Uterus (tissue), 4 donors: ENCODE measurements around the gene CEP112. TPM values are rescaled to one million over a fixed set of nuclear protein-coding genes. Genes with fewer than 3 reads are reported as not detected.

Experiments used
- DNase-seq, 2 donors: peaks; one replicate each; pipeline ENCODE4 v3.0.0-alpha.2; 2019 to 2020
- H3K27ac ChIP-seq, 2 donors: fragments of 200-600 bp; sonication (generic); 1 replicate in 1 of 2; 2 replicates in 1 of 2; pipeline ENCODE4 v1.5.1; 2016 to 2018
- H3K27me3 ChIP-seq, 2 donors: fragments of 200-600 bp; sonication (generic); one replicate each; pipeline ENCODE4 v1.5.1; 2018 to 2019; ENCODE audit warnings: control low read depth in 1 of 2
- H3K36me3 ChIP-seq, 2 donors: fragments of 200-600 bp; sonication (generic); one replicate each; pipeline ENCODE4 v1.5.1; 2019; ENCODE audit warnings: control low read depth in 1 of 2
- H3K4me1 ChIP-seq, 2 donors: fragments of 200-600 bp; sonication (generic); one replicate each; pipeline ENCODE4 v1.5.1; 2018 to 2019; ENCODE audit warnings: control low read depth in 1 of 2
- H3K4me3 ChIP-seq, 2 donors: fragments of 200-600 bp; sonication (generic); 1 replicate in 1 of 2; 2 replicates in 1 of 2; pipeline ENCODE4 v1.5.1; 2018 to 2019; ENCODE audit warnings: mild to moderate bottlenecking in 1 of 2
- H3K9me3 ChIP-seq, 2 donors: fragments of 200-600 bp; sonication (generic); one replicate each; pipeline ENCODE4 v1.5.1; 2019; ENCODE audit warnings: control low read depth in 1 of 2
- POLR2A ChIP-seq, 2 donors: fragments of 450-650 bp; IDR thresholded peaks; one replicate each; pipeline ENCODE4 v1.6.1; 2016; ENCODE audit warnings: antibody characterized with exemption in 2 of 2, mild to moderate bottlenecking in 1 of 2, moderate library complexity in 1 of 2
- intact Hi-C: fragments of 100-400 bp; cut with DNase I; formaldehyde crosslinking; loops from one replicate; pipeline ENCODE4 v1.15.1; 2023; ENCODE audit warnings: low total_unique reads
- total RNA-seq, 4 donors: library from RNA; depleted of rRNA in 3 of 4; stranded (reverse); fragments of >200 nt in 3 of 4; gene quantifications; one replicate each; pipeline versions ENCODE4 v1.1.0 to v1.2.4, GENCODE V29; 2014 to 2023
- TF ChIP-seq, protein P1 (sequence below), 4 experiments: fragments of 200-600 bp in 2 of 4; fragments of 450-650 bp in 2 of 4; sonication (generic) in 2 of 4; IDR thresholded peaks; one replicate each; pipeline ENCODE4 v1.5.1; 2016 to 2019; ENCODE audit warnings: antibody characterized with exemption in 4 of 4, mild to moderate bottlenecking in 2 of 4, moderate library complexity in 1 of 4
- donor health status: DM: yes; HTN: yes; CAD: no.

The CEP112 gene
- total RNA-seq, 4 donors from 2014 or later, result 36.6 to 96.5 (median 52.4) TPM

DNA sequence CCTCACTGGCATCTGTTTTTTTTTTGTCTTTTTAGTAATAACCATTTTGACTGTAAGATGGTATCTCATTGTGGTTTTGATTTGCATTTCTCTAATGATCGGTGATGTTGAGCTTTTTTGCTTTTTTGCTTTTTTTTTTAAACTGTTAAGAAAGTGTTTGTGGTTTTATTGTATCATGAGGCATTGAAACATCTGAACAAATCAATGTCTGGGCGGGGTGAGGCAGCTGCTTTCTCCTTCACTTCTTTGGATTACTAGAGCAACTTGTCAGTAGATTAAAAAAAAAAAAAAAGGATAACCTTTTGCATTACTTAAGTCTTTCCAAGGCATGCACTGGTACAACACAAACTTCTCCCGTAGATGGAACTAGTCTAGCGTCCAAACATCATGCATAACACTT lies 191.7 kb downstream of the CEP112 start:
- no peak overlapping the region for H3K4me3 ChIP-seq
- H3K9me3 ChIP-seq, result no peaks in the 10 kb centered on the region
- no peaks in the 10 kb centered on the region for H3K27me3 ChIP-seq
- H3K36me3 ChIP-seq, result no peaks in the 10 kb centered on the region
- H3K27ac ChIP-seq, result no peak overlapping the region
- TF ChIP-seq, protein P1, sequence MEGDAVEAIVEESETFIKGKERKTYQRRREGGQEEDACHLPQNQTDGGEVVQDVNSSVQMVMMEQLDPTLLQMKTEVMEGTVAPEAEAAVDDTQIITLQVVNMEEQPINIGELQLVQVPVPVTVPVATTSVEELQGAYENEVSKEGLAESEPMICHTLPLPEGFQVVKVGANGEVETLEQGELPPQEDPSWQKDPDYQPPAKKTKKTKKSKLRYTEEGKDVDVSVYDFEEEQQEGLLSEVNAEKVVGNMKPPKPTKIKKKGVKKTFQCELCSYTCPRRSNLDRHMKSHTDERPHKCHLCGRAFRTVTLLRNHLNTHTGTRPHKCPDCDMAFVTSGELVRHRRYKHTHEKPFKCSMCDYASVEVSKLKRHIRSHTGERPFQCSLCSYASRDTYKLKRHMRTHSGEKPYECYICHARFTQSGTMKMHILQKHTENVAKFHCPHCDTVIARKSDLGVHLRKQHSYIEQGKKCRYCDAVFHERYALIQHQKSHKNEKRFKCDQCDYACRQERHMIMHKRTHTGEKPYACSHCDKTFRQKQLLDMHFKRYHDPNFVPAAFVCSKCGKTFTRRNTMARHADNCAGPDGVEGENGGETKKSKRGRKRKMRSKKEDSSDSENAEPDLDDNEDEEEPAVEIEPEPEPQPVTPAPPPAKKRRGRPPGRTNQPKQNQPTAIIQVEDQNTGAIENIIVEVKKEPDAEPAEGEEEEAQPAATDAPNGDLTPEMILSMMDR (IDR thresholded peaks at IDR 0.05), result no peak
- TF ChIP-seq POLR2A (IDR thresholded peaks at IDR 0.05), result no peak
- intact Hi-C loops, result no loop called here
- no peak for DNase-seq
- H3K4me1 ChIP-seq, result no peaks in the 10 kb centered on the region

DNA sequence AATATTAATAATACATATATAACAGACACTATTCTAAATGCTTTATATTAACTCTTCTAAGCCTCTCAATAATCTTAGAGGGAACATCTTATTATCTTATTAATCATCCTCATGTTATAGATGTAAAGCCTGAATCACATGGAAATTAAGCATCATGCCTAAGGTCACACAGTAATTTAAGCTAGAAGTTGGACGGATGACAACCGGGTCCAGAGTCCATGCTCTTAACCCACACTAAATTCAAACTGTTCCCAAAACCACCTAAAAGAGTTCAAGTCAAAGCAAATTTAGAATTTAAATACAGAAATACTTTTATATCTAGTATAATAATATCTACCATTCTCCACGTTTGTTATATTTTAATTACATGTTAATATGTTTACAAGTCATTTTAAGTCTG lies 193.3 kb downstream of the CEP112 start:
- no peak for DNase-seq
- no peaks in the 10 kb centered on the region for H3K27me3 ChIP-seq
- no peaks in the 10 kb centered on the region for H3K9me3 ChIP-seq
- intact Hi-C loops, result no loop called here
- no peaks in the 10 kb centered on the region for H3K36me3 ChIP-seq
- H3K27ac ChIP-seq, result no peak overlapping the region
- no peak overlapping the region for H3K4me3 ChIP-seq
- no peaks in the 10 kb centered on the region for H3K4me1 ChIP-seq
- TF ChIP-seq, protein P1 (IDR thresholded peaks at IDR 0.05), result no peak
- no peak for TF ChIP-seq POLR2A (IDR thresholded peaks at IDR 0.05)

DNA sequence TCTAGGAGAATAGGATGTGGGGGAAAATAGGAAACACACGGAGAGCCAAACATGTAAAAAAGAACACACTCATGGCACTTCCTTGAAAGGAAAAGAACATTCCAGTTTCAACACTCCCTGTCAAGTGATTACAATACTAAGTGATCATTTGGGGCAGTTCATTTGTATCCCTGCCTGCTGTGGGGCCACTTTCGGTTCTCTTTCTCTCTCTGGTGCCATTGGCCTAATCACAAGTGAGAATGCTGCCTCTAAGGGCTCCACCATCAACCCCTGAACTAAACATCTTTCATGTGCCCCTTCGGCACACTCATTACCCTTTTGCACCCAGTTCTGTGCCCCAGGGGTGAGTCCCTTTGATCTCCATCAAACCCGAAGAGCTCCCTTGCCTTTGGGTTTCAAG lies 197.3 kb downstream of the CEP112 start:
- Histone ChIP-seq H3K9me3 (peaks cover 0 to 5% of the 10 kb centered on the region in 2 donors), H3K36me3 (no peaks in the 10 kb centered on the region), H3K4me3 (no peak overlapping the region), H3K4me1 (no peaks in the 10 kb centered on the region), H3K27ac (no peak overlapping the region), H3K27me3 (no peaks in the 10 kb centered on the region)
- TF ChIP-seq, protein P1 (IDR thresholded peaks at IDR 0.05), result no peak
- no peak for TF ChIP-seq POLR2A (IDR thresholded peaks at IDR 0.05)
- no peak for DNase-seq
- intact Hi-C loops, result no loop called here

DNA sequence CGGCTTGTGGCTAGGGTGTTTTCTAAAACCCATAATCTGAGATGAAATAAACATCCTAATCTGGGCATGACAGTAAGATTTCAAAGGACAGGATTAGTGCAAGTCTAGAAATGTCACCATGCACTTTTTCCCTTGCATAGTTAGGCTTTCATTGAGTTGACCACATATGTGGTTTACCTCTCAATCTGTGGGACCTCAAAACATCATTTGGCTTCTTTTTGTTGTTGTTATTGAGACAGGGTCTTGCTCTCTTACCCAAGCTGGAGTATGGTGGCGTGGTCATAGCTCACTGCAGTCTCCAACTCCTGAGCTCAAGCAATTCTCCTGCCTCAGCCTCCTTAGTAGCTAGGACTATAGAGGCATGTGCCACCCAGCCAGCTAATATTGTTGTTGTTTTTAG lies 197.8 kb downstream of the CEP112 start:
- no peaks in the 10 kb centered on the region for H3K27me3 ChIP-seq
- peaks cover 0 to 5% of the 10 kb centered on the region in 2 donors for H3K9me3 ChIP-seq
- H3K4me3 ChIP-seq, result no peak overlapping the region
- no peaks in the 10 kb centered on the region for H3K4me1 ChIP-seq
- no peak for TF ChIP-seq POLR2A (IDR thresholded peaks at IDR 0.05)
- TF ChIP-seq, protein P1 (IDR thresholded peaks at IDR 0.05), result no peak
- H3K27ac ChIP-seq, result no peak overlapping the region
- no peak for DNase-seq
- intact Hi-C loops, result no loop called here
- no peaks in the 10 kb centered on the region for H3K36me3 ChIP-seq

DNA sequence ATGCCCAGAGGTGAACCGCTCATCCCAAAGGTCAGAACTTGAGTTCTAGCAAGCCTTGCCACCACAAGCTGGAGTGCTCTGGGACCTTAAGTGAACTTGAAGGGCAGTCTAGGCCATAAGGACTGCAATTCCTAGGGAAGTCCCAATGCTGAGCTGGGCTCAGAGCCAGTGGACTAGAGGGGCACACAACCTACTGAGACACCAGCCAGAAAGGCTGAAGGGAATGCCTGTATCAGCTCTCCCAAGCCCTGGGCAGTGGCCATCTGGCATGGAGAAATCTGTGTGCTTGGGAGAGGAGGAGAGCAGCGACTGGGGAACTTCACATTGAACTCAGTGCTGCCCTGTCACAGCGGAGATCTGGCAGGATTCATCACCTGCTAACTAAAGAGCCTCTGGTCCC lies 201.3 kb downstream of the CEP112 start:
- DNase-seq, result no peak
- intact Hi-C loops, result no loop called here
- Histone ChIP-seq H3K27ac (no peak overlapping the region), H3K4me3 (no peak overlapping the region), H3K36me3 (no peaks in the 10 kb centered on the region), H3K27me3 (no peaks in the 10 kb centered on the region), H3K9me3 (peaks cover 0 to 5% of the 10 kb centered on the region in 2 donors), H3K4me1 (no peaks in the 10 kb centered on the region)
- TF ChIP-seq, protein P1 (IDR thresholded peaks at IDR 0.05), result no peak
- TF ChIP-seq POLR2A (IDR thresholded peaks at IDR 0.05), result no peak
